Activated CD4-positive, alpha-beta T cell treated with anti-CD3 and anti-CD28 coated beads, Interleukin-2, amount 10 ng/mL, durations not matched to agents 24 days and 14 days (primary cell): Measurements from ENCODE around the gene P2RY6. TPM values are rescaled to one million over a fixed set of nuclear protein-coding genes. Genes with fewer than 3 reads are reported as not detected.

ENCODE experiments used
- DNase-seq: peaks from one replicate; pipeline ENCODE4 v3.0.0; 2022
- H3K27ac Mint-ChIP-seq: one replicate; pipeline ENCODE4 v1.8.0; 2022; ENCODE audit warnings: mild to moderate bottlenecking, mixed read lengths
- H3K27me3 Mint-ChIP-seq: one replicate; pipeline ENCODE4 v1.8.0; 2022; ENCODE audit warnings: mixed read lengths
- H3K36me3 Mint-ChIP-seq: one replicate; pipeline ENCODE4 v1.8.0; 2022; ENCODE audit warnings: low read depth, mild to moderate bottlenecking, mixed read lengths
- H3K4me1 Mint-ChIP-seq: one replicate; pipeline ENCODE4 v1.8.0; 2021; ENCODE audit warnings: mixed read lengths
- H3K4me3 Mint-ChIP-seq: one replicate; pipeline ENCODE4 v1.8.0; 2022; ENCODE audit warnings: mild to moderate bottlenecking, moderate library complexity, mixed read lengths
- H3K9me3 Mint-ChIP-seq: one replicate; pipeline ENCODE4 v1.8.0; 2021; ENCODE audit warnings: mixed read lengths
- intact Hi-C: fragments of 100-400 bp; cut with micrococcal nuclease; formaldehyde crosslinking; loops from one replicate; pipeline ENCODE4 v1.15.1; 2023
- total RNA-seq: library from RNA; stranded (reverse); gene quantifications from 2 replicates; pipeline ENCODE4 v1.2.3, GENCODE V29; 2022

P2RY6 gene
- total RNA-seq, 1 donor from 2014 or later: not detected

- peaks cover 19% of the 10 kb centered on the region for H3K27me3 Mint-ChIP-seq
- intact Hi-C loops: no loop called here
- H3K9me3 Mint-ChIP-seq: no peaks in the 10 kb centered on the region
These were observed 25.1 kb downstream of the P2RY6 start for GRCh38 chr11:73297231-73297590.

GRCh38 chr11:73297702-73298101 is 25.6 kb downstream of the P2RY6 start:
- Mint-ChIP-seq H3K27me3 (peaks cover 20% of the 10 kb centered on the region), H3K4me1 (peaks cover 2% of the 10 kb centered on the region), H3K27ac (no peak overlapping the region), H3K9me3 (no peaks in the 10 kb centered on the region), H3K36me3 (no peaks in the 10 kb centered on the region), H3K4me3 (no peak overlapping the region)
- intact Hi-C loops: no loop called here
- no peak for DNase-seq

More at GRCh38 chr11:73297231-73297590, 25.1 kb downstream of the P2RY6 start:
- Mint-ChIP-seq H3K27ac (no peak overlapping the region), H3K4me3 (no peak overlapping the region), H3K4me1 (peaks cover 2% of the 10 kb centered on the region), H3K36me3 (no peaks in the 10 kb centered on the region)
- DNase-seq: no peak

- Mint-ChIP-seq H3K27ac (no peak overlapping the region), H3K9me3 (no peaks in the 10 kb centered on the region), H3K27me3 (peaks cover 19% of the 10 kb centered on the region), H3K4me1 (peaks cover 2% of the 10 kb centered on the region), H3K4me3 (no peak overlapping the region), H3K36me3 (no peaks in the 10 kb centered on the region)
- intact Hi-C loops: no loop called here
- DNase-seq: no peak
These were observed 26.1 kb downstream of the P2RY6 start for GRCh38 chr11:73298233-73298632.

- no peaks in the 10 kb centered on the region for H3K36me3 Mint-ChIP-seq
- peaks cover 20% of the 10 kb centered on the region for H3K27me3 Mint-ChIP-seq
- peaks cover 2% of the 10 kb centered on the region for H3K4me1 Mint-ChIP-seq
- H3K9me3 Mint-ChIP-seq: no peaks in the 10 kb centered on the region
- no peak overlapping the region for H3K27ac Mint-ChIP-seq
- intact Hi-C loops: no loop called here
- no peak for DNase-seq
- H3K4me3 Mint-ChIP-seq: no peak overlapping the region
These were observed 27.6 kb downstream of the P2RY6 start for GRCh38 chr11:73299751-73300150.

GRCh38 chr11:73306069-73306841 is 34.1 kb downstream of the P2RY6 start:
- H3K9me3 Mint-ChIP-seq: no peaks in the 10 kb centered on the region
- peaks cover 42% of the 10 kb centered on the region for H3K27me3 Mint-ChIP-seq
- H3K27ac Mint-ChIP-seq: no peak overlapping the region
- H3K4me1 Mint-ChIP-seq: peaks cover 9% of the 10 kb centered on the region
- intact Hi-C loops: loop anchor here (5.0 kb wide), 2 partner anchors 71 to 1186 kb away; partner anchors contain the start of genes LIPT2 and RELT
- peak overlapping the region; percentile 89 for H3K4me3 Mint-ChIP-seq
- DNase-seq: no peak
- no peaks in the 10 kb centered on the region for H3K36me3 Mint-ChIP-seq

- Mint-ChIP-seq H3K4me3 (peak overlapping the region; percentile 89), H3K27ac (no peak overlapping the region)
- intact Hi-C loops: loop anchor here (1.0 to 5.0 kb wide), 3 partner anchors 28 to 1185 kb away; partner anchors contain the start of genes LIPT2 and RELT
These were observed 34.8 kb downstream of the P2RY6 start for GRCh38 chr11:73306977-73307322.

GRCh38 chr11:73307323-73308002 is 35.3 kb downstream of the P2RY6 start:
- H3K27ac Mint-ChIP-seq: peak overlapping the region; percentile 59
- H3K36me3 Mint-ChIP-seq: no peaks in the 10 kb centered on the region
- H3K4me1 Mint-ChIP-seq: peaks cover 9% of the 10 kb centered on the region
- peaks cover 43% of the 10 kb centered on the region for H3K27me3 Mint-ChIP-seq
- H3K9me3 Mint-ChIP-seq: no peaks in the 10 kb centered on the region
- peak overlapping the region; percentile 89 for H3K4me3 Mint-ChIP-seq
- intact Hi-C loops: loop anchor here (1.0 to 5.0 kb wide), 3 partner anchors 28 to 1185 kb away; partner anchors contain the start of genes LIPT2 and RELT
- DNase-seq: peak; percentile 96

More at GRCh38 chr11:73306977-73307322, 34.8 kb downstream of the P2RY6 start:
- no peaks in the 10 kb centered on the region for H3K36me3 Mint-ChIP-seq
- no peak for DNase-seq
- peaks cover 9% of the 10 kb centered on the region for H3K4me1 Mint-ChIP-seq
- peaks cover 43% of the 10 kb centered on the region for H3K27me3 Mint-ChIP-seq
- no peaks in the 10 kb centered on the region for H3K9me3 Mint-ChIP-seq

- H3K9me3 Mint-ChIP-seq: no peaks in the 10 kb centered on the region
- peaks cover 39% of the 10 kb centered on the region for H3K27me3 Mint-ChIP-seq
- no peak for DNase-seq
- H3K36me3 Mint-ChIP-seq: no peaks in the 10 kb centered on the region
- H3K4me3 Mint-ChIP-seq: peak within 1 kb of the TSS; percentile 89
- peaks cover 9% of the 10 kb centered on the region for H3K4me1 Mint-ChIP-seq
- intact Hi-C loops: loop anchor here (5.0 kb wide), 2 partner anchors 69 to 1184 kb away; partner anchors contain the start of genes LIPT2 and RELT
- peak within 1 kb of the TSS; percentile 59 for H3K27ac Mint-ChIP-seq
These were observed 36.1 kb downstream of the P2RY6 start, which contains the start of gene ARHGEF17 for GRCh38 chr11:73308003-73308960. TSS of gene ARHGEF17 (plus strand) at chr11:73308276. CDS start at chr11:73308639, 363 bp downstream.

GRCh38 chr11:73308961-73309919 is 37.1 kb downstream of the P2RY6 start:
- Mint-ChIP-seq H3K9me3 (no peaks in the 10 kb centered on the region), H3K4me3 (no peak overlapping the region), H3K27ac (no peak overlapping the region), H3K4me1 (peaks cover 17% of the 10 kb centered on the region), H3K36me3 (no peaks in the 10 kb centered on the region), H3K27me3 (peaks cover 38% of the 10 kb centered on the region)
- DNase-seq: no peak
- intact Hi-C loops: loop anchor here (5.0 kb wide), 2 partner anchors 68 to 1183 kb away; partner anchors contain the start of genes LIPT2 and RELT

- intact Hi-C loops: no loop called here
- no peak overlapping the region for H3K27ac Mint-ChIP-seq
- H3K9me3 Mint-ChIP-seq: no peaks in the 10 kb centered on the region
- H3K27me3 Mint-ChIP-seq: peaks cover 34% of the 10 kb centered on the region
- no peak overlapping the region for H3K4me3 Mint-ChIP-seq
- no peaks in the 10 kb centered on the region for H3K36me3 Mint-ChIP-seq
- H3K4me1 Mint-ChIP-seq: peaks cover 18% of the 10 kb centered on the region
- DNase-seq: no peak
These were observed 37.9 kb downstream of the P2RY6 start for GRCh38 chr11:73310076-73310475.

GRCh38 chr11:73310661-73311393 is 38.7 kb downstream of the P2RY6 start:
- no peak overlapping the region for H3K4me3 Mint-ChIP-seq
- no peaks in the 10 kb centered on the region for H3K36me3 Mint-ChIP-seq
- H3K4me1 Mint-ChIP-seq: peaks cover 18% of the 10 kb centered on the region
- H3K9me3 Mint-ChIP-seq: no peaks in the 10 kb centered on the region
- intact Hi-C loops: no loop called here
- H3K27me3 Mint-ChIP-seq: peaks cover 28% of the 10 kb centered on the region
- no peak overlapping the region for H3K27ac Mint-ChIP-seq
- no peak for DNase-seq

- H3K36me3 Mint-ChIP-seq: no peaks in the 10 kb centered on the region
- H3K9me3 Mint-ChIP-seq: no peaks in the 10 kb centered on the region
- peaks cover 28% of the 10 kb centered on the region for H3K27me3 Mint-ChIP-seq
- H3K27ac Mint-ChIP-seq: no peak overlapping the region
- intact Hi-C loops: no loop called here
- no peak overlapping the region for H3K4me3 Mint-ChIP-seq
- DNase-seq: no peak
- peaks cover 17% of the 10 kb centered on the region for H3K4me1 Mint-ChIP-seq
These were observed 39.3 kb downstream of the P2RY6 start for GRCh38 chr11:73311394-73311869.
